Measurements from ENCODE around the gene DMC1. TPM values are rescaled to one million over a fixed set of nuclear protein-coding genes. Genes with fewer than 3 reads are reported as not detected.
A peak's percentile ranks its signal among the peaks of the same experiment; 100 is the strongest.
"Not testable (repeated sequence)": the region's sequence is repeated elsewhere in the genome, so short reads cannot be mapped to it uniquely, and the experiment has no call there.

Gene DMC1
- 1 to 10 TPM in 3 of 4 donors, not detected in 1; 1.1 to 7.2 (median 5.2) TPM for total RNA-seq

- 0 to 1% methylated on average over 37 to 38 of the region's 64 CpGs for WGBS, 2 donors
- Histone ChIP-seq H3K27ac (peak within 1 kb of the TSS; percentile 56 to 90 (median 85)), H3K4me1 (peaks cover 0 to 22% (median 13%) of the 10 kb centered on the region in 3 donors), H3K36me3 (no peaks in the 10 kb centered on the region), H3K4me3 (peak within 1 kb of the TSS; percentile 40 to 83 (median 65)), H3K27me3 (no peaks in the 10 kb centered on the region), H3K9me3 (no peaks in the 10 kb centered on the region)
- TF ChIP-seq CTCF (IDR thresholded peaks at IDR 0.05) (no peak), POLR2A (IDR thresholded peaks at IDR 0.05) (peak in 1 of 4 donors; percentile 49)
- intact Hi-C loops (cut with DNase I): loop anchor here (10.0 kb wide), 1 partner anchor 515 kb away; the partner anchor contains the start of gene PICK1
- peak; percentile 55 for DNase-seq
Measured at GRCh38 chr22:38569972-38570778, at the start of gene DMC1. DMC1 (minus strand) TSS chr22:38570183; CDS start chr22:38568256, 1,927 bp downstream.

- TF ChIP-seq POLR2A (IDR thresholded peaks at IDR 0.05): no peak
- no peak for TF ChIP-seq CTCF (IDR thresholded peaks at IDR 0.05)
- 72 to 91% methylated on average over 2 of the region's 2 CpGs for WGBS, 2 donors
- no peak for DNase-seq
- Histone ChIP-seq H3K9me3 (peaks cover 0 to 7% (median 5%) of the 10 kb centered on the region in 3 donors), H3K27ac (no peak overlapping the region), H3K4me3 (no peak overlapping the region), H3K36me3 (no peaks in the 10 kb centered on the region), H3K27me3 (no peaks in the 10 kb centered on the region), H3K4me1 (peaks cover 0 to 17% (median 0%) of the 10 kb centered on the region in 3 donors)
- intact Hi-C loops (cut with DNase I): no loop called here
Measured at GRCh38 chr22:38618682-38619081, 48.7 kb upstream of the DMC1 start.

- no peak overlapping the region for H3K4me3 ChIP-seq
- no peak for TF ChIP-seq CTCF (IDR thresholded peaks at IDR 0.05)
- TF ChIP-seq POLR2A (IDR thresholded peaks at IDR 0.05): no peak
- 100% methylated on average over 1 of the region's 1 CpG for whole genome bisulfite sequencing, 2 donors
- H3K4me1 ChIP-seq: peaks cover 0 to 17% (median 0%) of the 10 kb centered on the region in 3 donors
- no peaks in the 10 kb centered on the region for H3K27me3 ChIP-seq
- H3K27ac ChIP-seq: no peak overlapping the region
- no peak for DNase-seq
- H3K36me3 ChIP-seq: no peaks in the 10 kb centered on the region
- H3K9me3 ChIP-seq: peaks cover 0 to 7% (median 5%) of the 10 kb centered on the region in 3 donors
- intact Hi-C loops (cut with DNase I): no loop called here
Measured at GRCh38 chr22:38618258-38618657, 48.3 kb upstream of the DMC1 start.

GRCh38 chr22:38615064-38615405, 45.1 kb upstream of the DMC1 start:
- DNase-seq; H3K4me3 ChIP-seq; H3K36me3 ChIP-seq; intact Hi-C loops (cut with DNase I); H3K27me3 ChIP-seq; H3K27ac ChIP-seq; H3K9me3 ChIP-seq: not testable (repeated sequence)
- peaks cover 0 to 22% (median 0%) of the 10 kb centered on the region in 3 donors for H3K4me1 ChIP-seq
- 75 to 85% methylated on average over 5 to 9 of the region's 9 CpGs for WGBS, 2 donors

- Histone ChIP-seq H3K4me1 (peaks cover 0 to 22% (median 0%) of the 10 kb centered on the region in 3 donors), H3K4me3 (no peak overlapping the region), H3K27ac (no peak overlapping the region), H3K9me3 (peaks cover 0 to 7% (median 5%) of the 10 kb centered on the region in 3 donors), H3K27me3 (no peaks in the 10 kb centered on the region), H3K36me3 (no peaks in the 10 kb centered on the region)
- DNase-seq: no peak
- intact Hi-C loops (cut with DNase I): no loop called here
- WGBS, 2 donors: 64% methylated on average over 4 of the region's 4 CpGs
- TF ChIP-seq CTCF (IDR thresholded peaks at IDR 0.05) (no peak), POLR2A (IDR thresholded peaks at IDR 0.05) (no peak)
Measured at GRCh38 chr22:38614332-38615063, 44.5 kb upstream of the DMC1 start.

All from esophagus squamous epithelium (tissue), 5 donors.